Activated CD4-positive, alpha-beta memory T cell treated with anti-CD3 and anti-CD28 coated beads for 36 hours (primary cell): ENCODE data around the gene PLA2G15. TPM values are rescaled to one million over a fixed set of nuclear protein-coding genes. Genes with fewer than 3 reads are reported as not detected.

Experiments
- CTCF ChIA-PET: fragments of 350-600 bp; sonication (Branson Sonifier 250); formaldehyde crosslinking; loops from one replicate; lab custom pipeline; 2021; ENCODE audit warnings: antibody characterized with exemption, inconsistent platforms; lab: Charles Lee
- POLR2A ChIA-PET: fragments of 350-600 bp; sonication (Branson Sonifier 250); formaldehyde crosslinking; loops from one replicate; lab custom pipeline; 2021; ENCODE audit warnings: antibody characterized with exemption; lab: Charles Lee
- DNase-seq: peaks from one replicate; pipeline ENCODE4 v3.0.0-alpha.2; 2020
- H3K27ac Mint-ChIP-seq: one replicate; pipeline ENCODE4 v1.8.0; 2021; ENCODE audit warnings: mixed read lengths
- H3K27me3 Mint-ChIP-seq: one replicate; pipeline ENCODE4 v1.8.0; 2021; ENCODE audit warnings: mixed read lengths
- H3K36me3 Mint-ChIP-seq: one replicate; pipeline ENCODE4 v1.8.0; 2021; ENCODE audit warnings: mixed read lengths
- H3K4me1 Mint-ChIP-seq: one replicate; pipeline ENCODE4 v1.8.0; 2021; ENCODE audit warnings: low read depth, mixed read lengths
- H3K4me3 Mint-ChIP-seq: one replicate; pipeline ENCODE4 v1.8.0; 2021; ENCODE audit warnings: mild to moderate bottlenecking, mixed read lengths
- H3K9me3 Mint-ChIP-seq: one replicate; pipeline ENCODE4 v1.8.0; 2021; ENCODE audit warnings: mixed read lengths
- intact Hi-C: fragments of 100-400 bp; cut with micrococcal nuclease; formaldehyde crosslinking; loops from one replicate; pipeline ENCODE4 v1.15.1; 2023
- total RNA-seq, 2 experiments: library from RNA; stranded (reverse); gene quantifications; one replicate each; pipeline ENCODE4 v1.2.3, GENCODE V29; 2021

PLA2G15 gene
- total RNA-seq, 2 experiments from 2014 or later, result 8.0 to 8.7 TPM

DNA sequence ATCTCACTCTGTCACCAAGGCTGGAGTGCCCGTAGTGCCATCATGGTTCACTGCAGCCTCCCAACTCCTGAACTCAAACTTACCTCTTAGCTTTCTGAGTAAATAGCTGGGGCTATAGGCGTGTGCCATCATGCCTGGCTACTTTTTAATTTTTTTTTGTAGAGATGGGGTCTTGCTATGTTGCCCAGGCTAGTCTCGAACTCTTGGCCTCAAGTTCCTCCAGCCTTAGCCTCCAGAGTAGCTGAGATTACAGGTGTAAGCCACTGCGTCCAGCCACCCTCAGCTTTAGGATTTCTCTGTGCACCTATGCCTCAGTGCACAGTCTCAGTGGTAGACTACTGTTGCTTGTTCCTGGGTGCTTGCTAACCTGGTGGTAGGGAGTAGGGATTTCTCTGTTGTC lies 24.6 kb downstream of the PLA2G15 start:
- Mint-ChIP-seq H3K4me3 (no peak overlapping the region), H3K27me3 (no peaks in the 10 kb centered on the region), H3K9me3 (no peaks in the 10 kb centered on the region), H3K36me3 (peaks cover 44% of the 10 kb centered on the region), H3K4me1 (peaks cover 80% of the 10 kb centered on the region), H3K27ac (peak overlapping the region; percentile 93)
- DNase-seq, result no peak
- POLR2A ChIA-PET, result interaction anchor here (0.6 kb wide), 1 partner anchor 9 kb away, joined by 3 read pairs; no protein-coding TSS in a partner anchor
- intact Hi-C loops, result loop anchor here (1.0 to 10.0 kb wide), 4 partner anchors 18 to 1055 kb away; partner anchors contain the start of gene SMPD3
- CTCF ChIA-PET, result interaction anchor here (0.6 to 7.8 kb wide), 3 partner anchors 8 to 1344 kb away, joined by 3 to 58 read pairs (median 3); no protein-coding TSS in a partner anchor

- H3K27ac Mint-ChIP-seq, result peak overlapping the region; percentile 93
- peaks cover 86% of the 10 kb centered on the region for H3K4me1 Mint-ChIP-seq
- intact Hi-C loops, result loop anchor here (1.0 to 10.0 kb wide), 3 partner anchors 17 to 1054 kb away; no protein-coding TSS in a partner anchor
- no peak overlapping the region for H3K4me3 Mint-ChIP-seq
- POLR2A ChIA-PET, result interaction anchor here (0.6 kb wide), 1 partner anchor 55 kb away, joined by 3 read pairs; no protein-coding TSS in a partner anchor
- H3K36me3 Mint-ChIP-seq, result peaks cover 45% of the 10 kb centered on the region
- H3K9me3 Mint-ChIP-seq, result no peaks in the 10 kb centered on the region
- DNase-seq, result no peak
- no peaks in the 10 kb centered on the region for H3K27me3 Mint-ChIP-seq
- CTCF ChIA-PET, result interaction anchor here (0.6 to 7.8 kb wide), 2 partner anchors 9 to 57 kb away, joined by 3 to 58 read pairs; no protein-coding TSS in a partner anchor
Measured at GRCh38 chr16:68270353-68270752, 25.2 kb downstream of the PLA2G15 start.

DNA sequence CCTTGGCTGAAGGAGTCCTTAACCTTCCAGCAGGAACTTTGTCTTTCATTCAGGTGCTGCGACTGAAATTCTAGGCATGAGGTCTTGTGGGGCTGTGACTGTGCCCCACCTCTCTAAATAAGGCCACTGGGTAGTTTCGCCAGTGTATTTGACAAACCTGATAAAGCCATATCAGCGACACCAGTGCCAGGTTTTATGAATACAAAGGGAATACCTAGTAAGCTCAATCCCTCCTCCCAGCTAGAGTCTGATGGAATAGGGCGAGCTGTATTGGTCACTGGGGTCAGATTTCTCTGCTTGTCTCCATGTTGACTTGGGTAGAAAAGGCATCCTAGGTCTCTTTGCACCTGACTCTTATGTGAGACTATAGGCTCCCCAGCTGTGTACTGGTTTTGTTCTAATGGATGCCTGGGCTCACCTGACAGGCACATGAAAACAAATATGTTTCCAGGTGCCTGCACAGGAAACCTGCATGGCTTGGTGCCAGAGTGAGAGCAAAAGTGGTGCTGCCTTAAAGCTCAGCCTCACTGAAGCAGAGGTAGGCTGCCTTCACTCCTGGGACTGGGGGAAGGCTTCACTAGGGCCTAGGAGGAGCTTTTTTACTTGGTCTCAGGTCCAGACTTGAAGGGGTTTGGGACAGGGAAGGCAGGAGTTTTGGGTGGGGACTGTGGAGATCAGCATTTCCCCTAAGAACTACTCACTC lies 27.5 kb downstream of the PLA2G15 start:
- peak; percentile 53 for DNase-seq
- POLR2A ChIA-PET, result interaction anchor here (0.6 to 3.3 kb wide), 6 partner anchors 9 to 54 kb away, joined by 4 to 18 read pairs (median 6); partner anchors contain the start of genes PLA2G15, PRMT7, SLC7A6 and SLC7A6OS
- H3K36me3 Mint-ChIP-seq, result peaks cover 49% of the 10 kb centered on the region

GRCh38 chr16:68273459-68273858 lies 28.3 kb downstream of the PLA2G15 start:
- POLR2A ChIA-PET, result interaction anchor here (1.2 to 3.3 kb wide), 4 partner anchors 11 to 38 kb away, joined by 4 to 18 read pairs (median 9); partner anchors contain the start of genes PLA2G15, PRMT7 and SLC7A6OS
- H3K27ac Mint-ChIP-seq, result peak overlapping the region; percentile 93
- no peak for DNase-seq
- H3K27me3 Mint-ChIP-seq, result no peaks in the 10 kb centered on the region
- H3K36me3 Mint-ChIP-seq, result peaks cover 43% of the 10 kb centered on the region
- H3K4me1 Mint-ChIP-seq, result peaks cover 74% of the 10 kb centered on the region
- no peaks in the 10 kb centered on the region for H3K9me3 Mint-ChIP-seq
- intact Hi-C loops, result loop anchor here (10.0 kb wide), 2 partner anchors 251 to 1051 kb away; no protein-coding TSS in a partner anchor
- H3K4me3 Mint-ChIP-seq, result peak overlapping the region; percentile 44
- CTCF ChIA-PET, result interaction anchor here (1.2 to 7.8 kb wide), 7 partner anchors 9 to 247 kb away, joined by 4 to 58 read pairs (median 8); partner anchors contain the start of genes PRMT7, SLC7A6 and SLC7A6OS

More for the DNA sequence above, 27.5 kb downstream of the PLA2G15 start:
- H3K4me1 Mint-ChIP-seq, result peaks cover 82% of the 10 kb centered on the region
- CTCF ChIA-PET, result interaction anchor here (0.6 to 7.8 kb wide), 8 partner anchors 9 to 248 kb away, joined by 3 to 58 read pairs (median 6); partner anchors contain the start of genes PRMT7, SLC7A6 and SLC7A6OS
- H3K9me3 Mint-ChIP-seq, result no peaks in the 10 kb centered on the region
- H3K27me3 Mint-ChIP-seq, result no peaks in the 10 kb centered on the region
- H3K27ac Mint-ChIP-seq, result peak overlapping the region; percentile 93
- intact Hi-C loops, result loop anchor here (10.0 kb wide), 2 partner anchors 252 to 1052 kb away; no protein-coding TSS in a partner anchor
- peak overlapping the region; percentile 44 for H3K4me3 Mint-ChIP-seq

GRCh38 chr16:68273896-68274295 lies 28.7 kb downstream of the PLA2G15 start:
- Mint-ChIP-seq H3K9me3 (no peaks in the 10 kb centered on the region), H3K36me3 (peaks cover 43% of the 10 kb centered on the region), H3K4me1 (peaks cover 74% of the 10 kb centered on the region), H3K27me3 (no peaks in the 10 kb centered on the region), H3K27ac (peak overlapping the region; percentile 93), H3K4me3 (no peak overlapping the region)
- ChIA-PET POLR2A (interaction anchor here (0.9 to 3.3 kb wide), 3 partner anchors 10 to 37 kb away, joined by 4 to 18 read pairs (median 4); partner anchors contain the start of genes PRMT7 and SLC7A6OS), CTCF (interaction anchor here (0.8 to 7.8 kb wide), 7 partner anchors 10 to 55 kb away, joined by 3 to 58 read pairs (median 8); partner anchors contain the start of genes PRMT7, SLC7A6 and SLC7A6OS)
- DNase-seq, result no peak
- intact Hi-C loops, result loop anchor here (10.0 kb wide), 2 partner anchors 251 to 1051 kb away; no protein-coding TSS in a partner anchor

- Mint-ChIP-seq H3K4me3 (no peak overlapping the region), H3K9me3 (no peaks in the 10 kb centered on the region), H3K27me3 (no peaks in the 10 kb centered on the region), H3K27ac (peak overlapping the region; percentile 93), H3K4me1 (peaks cover 71% of the 10 kb centered on the region), H3K36me3 (peaks cover 41% of the 10 kb centered on the region)
- intact Hi-C loops, result loop anchor here (10.0 kb wide), 2 partner anchors 250 to 1050 kb away; no protein-coding TSS in a partner anchor
- CTCF ChIA-PET, result interaction anchor here (0.8 to 7.8 kb wide), 6 partner anchors 10 to 55 kb away, joined by 3 to 58 read pairs (median 7); partner anchors contain the start of genes PRMT7, SLC7A6 and SLC7A6OS
- POLR2A ChIA-PET, result interaction anchor here (0.8 to 3.3 kb wide), 5 partner anchors 10 to 181 kb away, joined by 3 to 18 read pairs (median 4); partner anchors contain the start of genes PRMT7, SLC7A6 and SLC7A6OS
- no peak for DNase-seq
Measured at GRCh38 chr16:68274441-68274840, 29.3 kb downstream of the PLA2G15 start.

DNA sequence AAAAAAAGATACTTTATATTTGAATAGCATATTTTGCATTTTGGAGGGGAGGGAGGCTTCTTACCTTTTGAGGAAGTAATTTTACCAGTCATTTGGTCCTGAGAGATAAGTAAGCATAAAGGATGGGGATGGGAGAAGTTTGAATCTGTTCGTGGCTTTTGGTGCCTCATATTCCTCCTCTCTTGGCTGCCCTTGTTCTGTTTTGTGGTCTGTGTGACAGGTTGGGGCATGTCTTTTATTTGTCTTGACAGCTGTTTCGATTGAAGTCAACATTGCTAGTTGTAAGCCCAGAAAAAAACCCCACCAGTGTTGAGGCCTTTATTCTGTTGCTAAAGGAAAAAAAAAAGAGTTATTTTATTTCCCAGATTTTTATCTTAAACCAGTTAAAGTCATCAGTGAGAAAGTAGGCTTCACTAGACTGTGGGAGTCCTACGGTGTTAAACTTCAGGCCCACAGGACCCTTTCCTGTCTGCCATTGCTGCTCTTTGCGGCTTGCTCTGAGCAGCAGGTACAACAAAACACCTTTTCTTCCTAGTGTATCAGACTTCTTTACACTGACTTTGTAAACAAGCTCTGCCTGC lies 30.5 kb downstream of the PLA2G15 start:
- intact Hi-C loops, result loop anchor here (1.0 to 10.0 kb wide), 4 partner anchors 10 to 1049 kb away; no protein-coding TSS in a partner anchor
- Mint-ChIP-seq H3K27me3 (no peaks in the 10 kb centered on the region), H3K27ac (peak overlapping the region; percentile 93), H3K4me1 (peaks cover 67% of the 10 kb centered on the region), H3K4me3 (no peak overlapping the region), H3K9me3 (no peaks in the 10 kb centered on the region), H3K36me3 (peaks cover 43% of the 10 kb centered on the region)
- POLR2A ChIA-PET, result interaction anchor here (0.7 to 2.1 kb wide), 3 partner anchors 10 to 42 kb away, joined by 4 to 8 read pairs (median 8); partner anchors contain the start of gene SLC7A6
- CTCF ChIA-PET, result interaction anchor here (0.9 to 7.8 kb wide), 7 partner anchors 12 to 182 kb away, joined by 3 to 58 read pairs (median 4); partner anchors contain the start of gene SLC7A6
- peak; percentile 66 for DNase-seq

DNA sequence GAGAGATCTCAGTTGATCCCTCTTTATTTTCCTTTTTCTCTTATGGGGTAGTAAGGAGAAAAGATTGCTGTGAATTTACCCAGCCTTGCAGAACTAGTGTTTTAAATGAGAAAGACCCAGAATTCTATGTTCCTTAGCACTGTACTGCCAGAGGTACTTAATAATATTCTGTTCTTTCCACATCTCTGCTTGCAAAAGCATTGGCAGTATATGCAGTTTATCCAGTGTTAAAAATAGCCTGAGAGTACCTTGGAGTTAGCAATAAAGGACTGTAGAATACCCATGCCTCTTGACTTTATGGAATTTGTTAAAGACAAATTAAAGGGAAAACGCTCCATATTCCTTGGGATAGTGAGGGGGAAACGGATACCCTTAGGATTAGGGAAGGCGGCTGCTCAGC lies 31.1 kb downstream of the PLA2G15 start:
- intact Hi-C loops, result loop anchor here (10.0 kb wide), 2 partner anchors 249 to 1049 kb away; no protein-coding TSS in a partner anchor
- Mint-ChIP-seq H3K36me3 (peaks cover 47% of the 10 kb centered on the region), H3K27me3 (no peaks in the 10 kb centered on the region), H3K9me3 (no peaks in the 10 kb centered on the region), H3K4me3 (no peak overlapping the region), H3K4me1 (peaks cover 68% of the 10 kb centered on the region), H3K27ac (peak overlapping the region; percentile 93)
- ChIA-PET CTCF (interaction anchor here (0.9 to 7.8 kb wide), 6 partner anchors 12 to 182 kb away, joined by 3 to 58 read pairs (median 4); partner anchors contain the start of gene SLC7A6), POLR2A (interaction anchor here (1.9 to 2.1 kb wide), 2 partner anchors 9 to 12 kb away, joined by 8 read pairs; partner anchors contain the start of gene SLC7A6)
- no peak for DNase-seq

- POLR2A ChIA-PET, result interaction anchor here (0.9 to 1.4 kb wide), 2 partner anchors 16 to 31 kb away, joined by 3 to 4 read pairs; partner anchors contain the start of genes PRMT7, SLC7A6 and SLC7A6OS
- Mint-ChIP-seq H3K9me3 (no peaks in the 10 kb centered on the region), H3K4me3 (no peak overlapping the region), H3K27ac (peak overlapping the region; percentile 67), H3K4me1 (peaks cover 66% of the 10 kb centered on the region), H3K27me3 (no peaks in the 10 kb centered on the region), H3K36me3 (peaks cover 46% of the 10 kb centered on the region)
- CTCF ChIA-PET, result interaction anchor here (0.6 to 3.4 kb wide), 4 partner anchors 16 to 64 kb away, joined by 3 to 22 read pairs (median 4); partner anchors contain the start of gene SLC7A6
- intact Hi-C loops, result loop anchor here (10.0 kb wide), 2 partner anchors 245 to 1045 kb away; no protein-coding TSS in a partner anchor
- no peak for DNase-seq
Measured at GRCh38 chr16:68279726-68280558, 34.8 kb downstream of the PLA2G15 start.
